ENCODE measurements around the gene SCAMP4.
A peak's percentile ranks its signal among the peaks of the same experiment; 100 is the strongest.

Gene SCAMP4

DNA sequence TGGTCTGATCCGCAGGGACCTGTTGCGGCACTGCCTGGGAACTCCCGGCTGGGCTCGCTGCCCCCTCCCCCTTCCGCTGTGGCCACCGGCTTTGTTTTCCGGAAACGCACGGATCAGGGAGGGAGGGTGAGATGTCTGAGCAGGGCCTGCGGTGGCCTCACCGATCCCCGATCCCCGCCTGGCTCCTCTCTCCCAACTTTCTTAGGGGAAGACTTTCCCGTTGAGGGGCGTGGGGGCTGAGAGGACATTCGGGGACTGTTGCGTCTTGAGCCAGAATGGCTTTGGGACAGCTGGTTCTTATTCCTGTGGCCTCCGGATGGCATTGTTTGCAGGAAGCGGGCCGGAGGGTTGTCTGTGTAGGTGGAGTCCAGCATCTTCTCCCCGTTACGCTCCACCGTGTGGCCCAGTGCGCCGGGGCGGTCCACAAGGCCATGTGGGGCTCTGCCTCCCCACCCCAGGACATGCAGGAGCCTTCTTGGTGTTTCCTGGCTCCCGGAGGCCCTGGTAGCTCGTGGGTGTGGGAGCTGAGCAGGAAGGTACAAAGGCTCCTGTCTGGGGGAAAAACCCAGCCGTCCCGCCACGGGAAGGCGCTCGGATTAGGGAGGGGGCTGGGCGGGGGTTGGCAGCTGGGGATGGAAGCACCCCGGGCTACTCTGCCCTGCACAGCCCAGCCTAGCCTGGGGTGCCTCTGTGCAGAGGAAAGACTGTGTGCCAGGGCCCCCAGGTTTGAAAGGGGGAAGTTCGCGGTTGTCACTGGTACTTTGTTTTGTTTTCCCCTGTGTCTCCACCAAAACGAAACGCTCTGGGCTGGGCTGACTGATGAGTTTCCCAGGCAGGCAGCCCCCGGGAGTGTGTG lies 37.1 kb downstream of the SCAMP4 start:
- peak; percentile 68 for DNase-seq

DNA sequence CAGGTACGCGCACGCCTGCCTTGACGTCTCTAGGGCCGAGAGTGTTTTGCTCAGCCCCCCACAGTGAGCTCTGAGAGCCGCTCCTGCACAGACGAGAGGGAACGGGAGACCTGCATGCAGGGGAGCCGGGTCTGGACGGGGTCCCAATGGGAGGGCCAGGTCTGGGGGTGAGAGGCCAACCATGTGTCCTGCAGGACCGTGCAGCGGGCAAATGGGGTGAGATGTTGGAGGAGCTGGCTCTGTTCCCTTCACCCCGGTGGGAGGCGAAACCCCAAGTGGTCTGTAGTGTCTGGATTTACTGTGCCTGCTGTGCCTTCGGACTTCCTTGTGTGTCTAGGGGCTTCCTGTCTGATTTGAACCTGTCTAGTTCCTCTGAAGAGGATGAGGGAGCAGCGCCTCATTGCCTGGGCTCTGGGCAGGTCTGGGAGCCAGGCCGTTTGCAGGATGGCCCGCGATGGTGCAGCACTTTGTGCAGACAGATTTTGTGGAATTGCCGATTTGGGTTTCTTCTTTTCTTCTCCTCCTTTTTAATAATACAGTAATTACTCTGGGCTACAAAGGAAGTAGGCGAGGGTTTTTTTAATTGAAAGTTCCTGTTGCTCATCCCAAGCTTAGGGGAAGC lies 37.8 kb downstream of the SCAMP4 start:
- DNase-seq, result peak; percentile 24

DNA sequence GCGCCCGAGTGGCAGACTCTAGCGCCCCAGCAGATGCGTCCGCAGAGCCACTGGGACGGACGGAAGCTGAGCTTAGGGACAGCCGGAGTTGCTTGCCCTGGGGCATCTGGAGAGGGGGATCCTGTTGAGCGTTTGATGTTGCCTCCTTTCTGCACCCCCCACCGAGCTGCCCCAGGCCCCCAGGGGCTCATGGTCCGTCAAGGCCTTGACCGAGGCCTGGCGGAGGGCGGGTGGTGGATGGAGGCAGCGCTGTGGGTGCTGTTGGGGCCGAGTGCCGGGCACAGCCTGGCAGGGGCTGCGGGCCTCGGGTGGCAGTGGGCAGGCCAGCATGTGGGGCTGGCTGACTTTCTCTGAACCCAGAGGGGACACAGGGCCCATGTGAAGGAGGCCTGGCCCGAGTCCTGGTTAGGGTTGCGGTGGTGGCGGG lies 38.5 kb downstream of the SCAMP4 start:
- no peak for DNase-seq

DNA sequence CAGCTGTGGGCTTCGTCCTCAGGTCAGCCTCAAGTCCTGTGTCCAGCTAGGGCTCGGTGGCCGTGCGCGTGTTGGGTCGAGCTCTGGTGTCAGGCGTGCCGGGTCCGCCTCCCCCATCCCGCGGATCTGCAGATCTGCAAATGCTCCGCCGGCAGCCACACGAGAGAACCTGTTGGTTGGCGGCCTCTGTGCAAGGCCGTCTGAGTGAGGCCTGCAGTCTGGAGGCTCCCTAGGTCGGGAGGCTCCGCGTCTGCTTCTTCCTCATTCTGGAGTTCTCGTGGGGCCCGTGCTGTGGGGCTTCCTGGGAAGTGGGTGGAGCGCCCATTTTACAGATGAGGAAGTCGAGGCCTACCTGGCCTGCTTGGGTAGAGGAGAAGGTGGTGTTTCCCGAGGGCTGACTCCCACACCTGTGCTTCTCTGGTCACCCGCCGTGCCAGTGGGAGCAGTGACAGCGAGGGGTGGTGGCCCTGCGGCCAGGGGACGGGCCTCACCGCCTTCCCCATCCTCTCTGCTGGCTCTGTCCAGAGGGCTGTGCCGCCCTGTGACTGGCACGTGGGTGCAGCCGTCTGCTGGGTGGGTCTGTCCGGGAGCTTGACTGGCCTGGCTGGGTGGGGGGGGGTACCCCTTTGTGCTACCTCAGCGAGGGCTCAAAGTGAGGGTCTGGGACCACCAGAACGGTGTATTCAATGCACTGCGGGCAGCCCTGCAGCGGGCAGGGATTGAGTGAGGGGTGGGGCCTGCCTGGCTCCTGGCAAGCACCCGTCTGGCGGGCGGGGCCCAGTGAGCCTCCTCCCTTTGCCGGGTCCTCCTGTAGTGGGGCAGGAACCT lies 39.1 kb downstream of the SCAMP4 start:
- peak; percentile 59 for DNase-seq

DNA sequence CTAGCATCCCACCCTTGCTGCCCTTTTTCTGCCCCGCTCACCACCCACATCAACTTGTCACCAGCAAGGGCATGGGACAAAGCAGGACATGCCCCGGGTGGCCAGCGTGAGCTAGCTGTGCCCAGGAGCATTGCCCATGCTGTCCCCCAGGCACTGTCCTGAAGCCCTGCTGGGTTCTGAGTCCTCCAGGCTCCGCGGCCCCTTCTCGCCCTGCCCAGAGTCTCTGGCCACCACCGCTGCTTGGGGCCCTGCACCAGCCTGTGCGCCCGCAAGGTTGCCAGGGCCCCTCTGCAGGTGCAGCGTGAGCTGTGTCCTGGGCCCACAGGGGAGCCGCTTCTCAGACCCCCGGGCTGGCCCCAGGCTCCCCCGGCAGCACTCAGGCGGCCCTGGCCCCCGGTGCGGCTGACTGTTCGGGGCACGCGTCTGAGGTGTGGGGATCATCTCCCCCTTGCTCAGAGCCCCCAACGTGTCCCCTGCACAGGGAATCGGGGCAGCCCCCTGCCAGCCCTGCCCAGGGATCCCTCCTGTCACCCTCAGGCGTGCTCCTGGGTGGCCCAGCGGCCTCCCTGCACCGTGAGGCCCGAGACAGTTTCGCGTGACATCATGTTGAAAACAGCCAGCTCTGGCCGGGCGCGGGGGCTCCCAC lies 39.8 kb downstream of the SCAMP4 start:
- DNase-seq, result no peak

DNA sequence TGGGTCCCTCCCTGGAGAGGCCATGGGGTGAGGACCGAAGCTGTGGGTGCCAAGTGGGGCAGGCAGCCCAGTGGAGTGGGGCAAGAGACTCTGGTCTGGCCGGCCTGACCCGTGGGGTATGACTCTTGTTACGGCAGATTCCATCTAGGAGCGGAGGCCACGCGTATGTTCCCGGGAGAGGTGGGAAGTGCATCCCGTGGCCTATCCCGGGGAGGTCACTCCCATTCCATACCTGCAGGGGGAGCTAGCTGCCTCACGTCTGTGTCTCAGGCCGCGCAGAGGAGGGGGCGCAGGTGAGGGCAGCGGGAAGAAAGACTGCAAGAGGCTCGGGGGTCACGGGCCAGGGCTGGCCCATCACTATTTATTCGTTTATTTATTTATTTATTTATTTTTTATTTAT lies 40.7 kb downstream of the SCAMP4 start:
- peak; percentile 29 for DNase-seq

DNA sequence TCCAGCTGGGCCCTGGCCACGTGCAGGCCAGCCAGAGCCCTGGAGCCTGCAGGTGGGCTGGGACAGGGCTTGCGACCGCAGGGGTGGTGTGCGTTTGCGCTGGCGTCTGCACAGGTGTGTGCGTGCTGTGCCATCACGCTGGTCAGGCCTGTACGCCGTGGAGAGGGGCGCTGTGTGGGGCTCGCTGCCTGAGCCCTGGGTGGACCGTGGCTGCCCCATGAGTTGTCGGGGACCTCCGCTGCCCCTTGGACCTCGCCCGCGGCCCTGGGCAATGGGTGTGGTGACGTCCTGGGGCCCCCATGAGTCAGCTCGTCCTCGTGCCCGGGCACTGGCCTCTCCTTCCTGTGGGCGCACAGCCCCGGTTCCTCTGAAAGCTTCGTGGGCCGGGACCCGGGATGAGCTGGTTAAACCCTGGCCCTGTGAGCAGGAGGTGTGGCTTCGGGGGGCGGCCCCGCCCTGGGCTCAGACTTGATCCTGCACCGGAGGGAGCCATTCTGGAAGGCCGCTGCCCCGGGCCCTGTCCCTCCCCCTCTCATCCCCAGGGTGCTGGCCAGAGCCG lies 42.5 kb downstream of the SCAMP4 start:
- peak; percentile 53 for DNase-seq

DNA sequence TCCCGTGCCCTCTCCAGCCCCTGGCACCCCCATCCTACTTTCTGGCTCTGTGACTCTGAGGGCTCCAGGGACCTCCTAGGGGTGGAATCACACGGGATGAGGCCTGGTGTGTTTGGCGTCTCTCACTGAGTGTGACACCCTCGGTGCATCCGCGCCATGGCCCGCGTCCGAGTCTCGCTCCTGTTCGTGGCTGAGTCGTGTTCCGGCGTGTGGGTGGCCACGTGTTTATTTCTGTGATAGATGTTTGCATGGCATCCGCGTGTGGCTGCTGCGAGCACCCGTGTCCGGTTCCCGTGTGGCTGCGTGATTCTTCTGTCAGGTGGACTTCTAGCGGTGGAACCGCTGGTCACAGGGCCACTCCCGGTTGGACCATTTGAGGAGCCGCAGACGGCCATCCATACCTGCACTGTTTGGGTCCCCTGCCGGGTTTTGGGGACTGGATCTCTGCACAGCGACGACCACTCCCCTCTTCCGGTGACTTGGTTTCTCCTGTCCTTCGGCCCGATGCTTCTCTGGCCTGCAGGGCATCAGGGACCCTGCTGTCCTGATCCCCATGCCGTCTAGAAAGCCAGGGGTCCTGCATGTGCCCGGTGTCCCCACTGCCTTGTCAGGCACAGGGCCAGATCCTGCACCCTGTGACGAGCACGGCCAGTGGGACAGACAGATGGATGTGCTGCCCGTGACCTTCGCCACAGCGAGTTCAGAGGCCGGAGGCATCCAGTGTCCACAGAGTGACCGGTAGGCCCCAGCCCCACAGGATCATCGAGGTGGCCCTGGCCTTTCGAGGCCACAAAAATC lies 44.3 kb downstream of the SCAMP4 start:
- DNase-seq, result no peak

DNA sequence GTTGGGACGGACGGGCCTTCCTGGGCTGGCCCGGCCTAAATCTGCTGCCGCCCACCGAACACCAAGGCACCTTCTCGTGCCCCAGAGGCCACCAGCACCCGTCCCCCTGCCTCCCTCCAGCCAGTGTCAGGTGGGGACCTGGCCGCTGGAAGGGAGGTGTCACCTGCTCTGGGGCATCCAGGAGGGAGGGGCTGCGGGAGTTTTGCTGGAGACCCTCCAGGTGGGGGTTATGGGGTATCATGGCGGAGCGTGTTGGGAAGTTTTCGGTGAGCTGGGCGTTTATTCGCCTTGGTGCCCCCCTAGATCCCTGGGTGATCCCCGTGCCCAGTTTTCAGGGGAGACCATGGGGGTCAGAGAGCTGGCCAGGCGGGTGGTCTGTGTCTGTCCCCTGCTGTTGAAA lies 45.4 kb downstream of the SCAMP4 start:
- DNase-seq, result no peak

DNA sequence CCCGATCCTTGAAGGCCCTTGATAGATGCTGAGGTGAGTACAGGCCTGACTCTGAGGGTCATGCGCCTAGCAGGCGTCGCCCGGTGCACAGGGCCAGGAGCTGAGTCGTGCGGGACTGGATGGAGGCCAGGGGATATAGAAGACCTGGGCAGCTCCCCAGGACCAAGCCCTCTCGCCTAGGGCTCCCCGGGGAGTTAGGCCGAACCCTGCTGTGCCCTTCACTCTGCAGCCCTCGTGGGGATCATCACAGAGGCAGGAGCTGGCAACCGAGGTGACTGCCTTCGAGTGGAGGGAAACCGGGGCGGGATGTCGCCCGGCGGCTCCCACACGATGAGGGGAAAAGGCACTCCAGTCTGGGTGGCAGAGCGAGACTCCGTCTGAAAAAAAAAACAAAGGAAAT lies 47.4 kb downstream of the SCAMP4 start:
- no peak for DNase-seq

DNA sequence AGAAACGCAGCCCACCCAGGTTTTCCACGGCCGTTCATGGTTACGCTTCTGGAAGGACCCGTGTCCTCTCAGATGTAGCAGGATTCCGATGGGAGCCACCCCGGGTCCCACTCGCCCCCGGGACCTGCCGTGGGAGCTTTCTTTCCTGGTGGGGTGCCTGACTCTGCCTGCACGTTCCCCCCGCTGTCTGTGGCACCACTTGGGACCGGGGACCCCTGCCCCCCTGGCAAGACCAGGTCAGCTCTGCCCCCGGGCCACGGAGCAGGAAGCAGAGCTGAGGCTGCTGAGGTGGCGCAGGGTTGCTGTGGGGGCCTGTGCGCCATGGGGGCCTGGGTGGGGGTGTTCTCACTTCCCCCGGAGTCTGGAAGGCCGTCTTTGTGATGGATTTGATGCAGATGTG lies 47.8 kb downstream of the SCAMP4 start:
- DNase-seq, result no peak

DNA sequence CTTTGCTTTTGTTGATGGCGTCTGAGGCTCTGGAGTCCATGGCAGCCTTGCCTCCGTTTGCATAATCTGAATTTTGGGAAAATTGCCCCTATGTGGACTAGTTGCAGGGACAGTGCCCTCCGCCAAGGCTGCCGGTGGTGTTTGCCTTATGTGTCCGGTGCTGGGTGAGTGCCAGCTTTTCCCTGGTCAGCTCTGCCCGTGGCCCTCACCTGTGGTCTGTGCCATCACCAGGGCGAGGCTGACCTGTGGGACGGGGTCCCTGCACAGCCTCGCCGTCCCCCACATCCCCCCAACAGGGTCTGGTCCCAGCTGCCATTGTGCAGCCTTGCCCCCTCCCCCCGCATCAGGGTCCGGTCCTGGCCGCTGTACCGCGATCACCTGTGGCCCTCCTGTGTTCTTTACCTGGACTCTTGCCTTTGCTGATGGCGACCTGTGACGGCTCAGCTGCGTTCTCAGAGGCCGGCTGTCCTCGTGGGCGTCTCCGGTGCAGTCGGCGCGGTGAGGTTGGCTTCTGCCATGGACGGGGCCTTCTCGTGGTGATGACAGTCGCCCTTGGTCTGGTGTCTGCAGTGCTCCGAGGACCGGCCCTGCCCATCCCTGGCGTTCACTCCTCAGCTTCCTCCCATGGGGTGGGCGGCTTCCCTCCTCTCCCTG lies 48.4 kb downstream of the SCAMP4 start:
- DNase-seq, result no peak

DNA sequence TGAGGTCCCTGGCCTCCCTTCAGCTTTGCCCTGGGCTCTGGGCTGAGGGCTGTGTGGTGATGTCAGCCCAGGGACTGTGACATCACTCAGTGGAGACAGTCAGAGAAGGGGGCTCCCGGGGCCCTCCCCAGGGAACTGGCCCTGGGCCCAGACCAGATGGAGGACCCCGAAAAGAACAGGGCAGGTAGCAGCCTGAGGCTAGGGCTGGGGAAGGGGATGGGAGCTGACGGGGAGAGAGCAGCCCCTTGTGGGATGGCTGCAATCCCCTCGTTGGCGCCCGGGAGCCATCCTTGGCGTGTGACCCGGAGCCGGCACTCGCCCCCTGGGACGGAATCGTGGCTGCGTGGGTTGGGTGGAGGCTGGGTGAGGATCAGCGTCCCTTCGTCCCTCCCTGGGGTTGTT lies 49.3 kb downstream of the SCAMP4 start:
- DNase-seq, result no peak

DNA sequence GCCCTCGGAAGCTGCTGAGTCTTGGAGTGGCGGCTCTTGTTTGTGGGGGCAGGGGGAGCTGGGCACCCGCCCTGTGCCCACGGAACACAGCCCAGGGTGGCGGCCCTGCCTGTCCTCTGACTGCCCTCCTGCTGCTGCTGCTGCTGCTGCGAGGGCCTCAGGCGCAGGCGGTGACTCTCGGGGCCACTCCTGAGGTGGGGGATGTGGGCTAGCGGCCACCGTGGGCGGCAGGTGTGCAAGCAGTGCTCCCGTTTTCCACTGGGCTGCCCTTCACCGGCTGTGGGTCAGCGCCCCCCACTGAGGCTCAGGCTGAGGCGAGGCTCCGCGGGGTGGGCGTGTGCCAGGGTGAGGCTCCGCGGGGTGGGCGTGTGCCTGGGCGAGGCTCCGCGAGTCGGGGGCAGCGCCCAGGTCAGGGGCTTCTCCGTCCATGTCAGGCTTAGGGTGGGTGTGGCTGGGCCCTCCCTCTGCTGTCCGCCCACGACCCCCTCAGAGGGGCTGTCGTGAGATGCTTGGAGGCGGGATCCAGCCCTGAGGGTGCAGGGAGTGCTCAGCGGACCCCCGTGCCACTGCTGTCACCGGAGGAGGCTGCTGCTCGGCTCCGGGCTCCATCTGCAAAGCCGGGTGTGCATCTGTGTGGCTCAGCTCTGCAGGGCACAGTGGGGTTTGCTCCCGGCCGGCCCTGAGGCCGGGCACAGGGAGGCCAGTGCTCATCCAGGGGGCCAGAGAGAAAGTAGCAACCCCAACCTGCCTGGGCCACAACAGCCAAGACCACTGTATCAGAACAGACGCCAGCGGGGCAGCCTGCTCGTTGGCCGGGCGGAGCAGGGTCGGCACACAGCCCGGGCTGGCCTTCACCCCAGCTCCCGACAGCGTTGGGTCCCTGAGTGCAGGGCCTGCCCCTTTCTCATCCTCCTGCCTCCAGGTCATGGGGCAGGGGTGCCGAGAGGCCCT lies 50.2 kb downstream of the SCAMP4 start:
- no peak for DNase-seq

DNA sequence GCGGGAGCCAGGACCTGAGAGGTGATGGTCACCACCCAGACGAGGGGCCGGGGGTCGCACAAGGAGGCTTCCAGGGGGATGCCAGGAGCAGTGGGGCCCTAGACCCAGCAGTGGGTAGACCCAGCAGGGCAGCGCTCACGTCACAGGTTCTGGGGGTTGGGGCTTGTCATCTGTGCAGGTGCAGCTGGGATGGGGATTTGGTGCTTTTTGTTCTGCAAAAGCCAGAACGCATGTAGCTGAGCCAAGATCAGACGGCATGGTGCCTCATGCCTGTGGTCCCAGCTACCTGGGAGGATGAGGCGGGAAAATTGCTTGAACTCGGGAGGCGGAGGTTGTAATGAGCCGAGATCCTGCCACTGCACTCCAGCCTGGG lies 50.9 kb downstream of the SCAMP4 start:
- DNase-seq, result no peak

DNA sequence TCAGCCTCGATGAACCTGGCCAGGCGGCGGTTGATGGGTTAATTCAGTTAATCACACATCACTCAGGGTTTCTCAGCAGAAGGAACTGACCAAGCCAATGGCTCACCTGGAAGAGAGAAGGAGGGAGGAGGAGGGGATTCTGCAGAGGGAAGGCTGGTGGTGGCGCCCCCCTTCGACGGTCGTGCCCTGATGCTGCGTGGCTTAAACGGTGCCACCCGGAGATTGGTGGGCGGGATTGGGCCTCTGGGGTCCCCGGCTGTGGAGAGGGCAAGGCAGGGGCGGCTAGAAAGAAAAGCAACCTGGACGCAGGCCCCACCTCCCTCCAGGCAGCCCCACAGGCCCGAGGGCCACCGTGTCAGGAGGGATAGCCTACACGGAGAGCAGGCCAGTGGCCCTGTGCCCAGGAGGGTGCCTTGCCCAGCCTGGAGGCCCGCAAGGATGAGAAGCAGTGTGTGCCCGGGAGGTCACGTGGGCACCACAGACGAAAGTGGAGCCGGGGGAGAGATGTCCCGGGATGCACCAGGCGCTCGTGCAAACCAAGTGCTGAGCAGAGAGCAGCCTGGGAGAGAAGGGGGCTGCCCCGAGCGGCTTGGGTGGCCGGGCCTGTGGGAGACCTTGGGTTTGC lies 51.8 kb downstream of the SCAMP4 start:
- DNase-seq, result no peak

DNA sequence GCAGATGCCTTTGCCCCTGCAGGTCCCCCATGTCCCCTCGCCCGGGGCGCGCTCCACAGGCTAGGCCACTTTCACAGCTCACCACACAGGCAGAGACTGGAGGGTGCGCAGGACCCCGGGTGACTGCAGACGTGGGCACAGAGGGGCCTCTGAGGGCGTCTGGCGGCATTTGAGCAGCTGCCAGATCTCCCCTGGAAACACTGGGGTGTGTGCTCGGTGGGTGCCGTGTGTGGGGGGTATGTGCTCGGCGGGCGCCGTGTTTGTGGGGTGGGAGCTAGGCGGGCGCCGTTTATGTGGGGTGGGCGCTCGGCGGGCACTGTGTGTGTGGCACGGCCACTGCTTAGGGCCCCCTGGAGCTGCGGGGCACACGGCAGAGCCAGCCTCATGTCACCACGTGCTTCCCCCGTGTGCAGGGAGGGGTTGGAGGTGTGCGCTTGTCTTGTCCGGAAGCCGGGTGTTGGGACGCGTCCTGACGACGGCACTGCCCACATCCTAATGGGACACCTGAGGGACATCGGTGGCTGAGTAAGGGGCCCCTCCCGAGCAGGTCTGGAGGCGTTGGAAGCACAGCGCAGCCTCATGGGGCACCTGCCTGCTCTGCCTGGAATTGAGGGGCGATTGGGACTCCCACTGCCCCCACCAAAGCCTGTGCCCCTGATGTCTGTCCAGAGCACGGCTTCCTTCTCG lies 52.5 kb downstream of the SCAMP4 start:
- DNase-seq, result no peak

DNA sequence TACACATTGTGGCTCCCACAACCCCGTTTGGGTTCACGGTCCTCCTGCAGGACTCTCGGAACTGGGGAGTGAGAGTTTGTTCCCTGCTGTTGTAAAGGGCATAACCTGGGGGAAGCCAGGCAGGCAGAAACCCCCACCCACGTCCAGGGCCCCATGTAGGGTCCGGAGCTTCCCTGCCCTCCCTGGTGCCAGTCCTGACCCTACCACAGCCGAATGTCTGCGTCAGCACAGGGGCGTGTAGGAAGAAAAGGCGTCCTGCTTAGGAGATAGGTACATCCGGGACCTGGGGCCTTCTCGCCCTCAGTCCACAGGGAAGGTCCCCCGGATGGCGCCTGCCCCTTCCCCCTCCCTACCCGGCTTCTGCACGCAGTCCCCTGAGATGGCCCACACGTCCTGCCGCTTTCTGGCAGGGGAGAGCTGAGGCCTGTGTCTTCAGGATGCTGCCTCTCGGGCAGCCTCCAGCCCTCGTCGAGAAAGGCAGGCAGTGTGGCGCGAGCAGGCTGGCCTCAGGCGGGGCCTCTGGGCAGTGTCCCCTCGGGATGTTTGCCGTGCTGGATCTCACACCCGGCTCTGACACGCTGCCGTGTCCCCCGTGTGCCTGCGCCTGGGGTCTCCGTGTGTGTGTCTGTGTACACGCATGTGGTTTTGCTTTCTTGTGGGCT lies 54.9 kb downstream of the SCAMP4 start:
- no peak for DNase-seq

Data from inflammatory macrophage treated with lipopolysaccharide for 4 hours (primary cell).